Activated naive CD4-positive, alpha-beta T cell treated with Interleukin-2 at 50 U/mL for 16 hours (primary cell): ENCODE data around the gene SPDYC.

Source experiments
- DNase-seq: peaks from one replicate; pipeline ENCODE4 v3.0.0-alpha.2; 2020

Gene SPDYC

GRCh38 chr11:65170058-65170534 lies at the start of gene SPDYC:
TSS of gene SPDYC (plus strand) at chr11:65170233. CDS start at chr11:65171358, 1,125 bp downstream.
- DNase-seq: no peak

- DNase-seq: no peak
These were observed 49.2 kb upstream of the SPDYC start for GRCh38 chr11:65120831-65121230.

GRCh38 chr11:65121447-65121864 lies 48.6 kb upstream of the SPDYC start:
- peak; percentile 43 for DNase-seq

GRCh38 chr11:65121865-65122696 lies 48.0 kb upstream of the SPDYC start, which contains the start of the genes FAU and MRPL49:
TSS of gene FAU (minus strand) at chr11:65122134. CDS start at chr11:65121813, 321 bp downstream.
TSS of gene MRPL49 (plus strand) at chr11:65122321. CDS start at chr11:65122347, 26 bp downstream.
- peak; percentile 99 for DNase-seq

GRCh38 chr11:65124480-65125196 lies 45.4 kb upstream of the SPDYC start:
- DNase-seq: no peak

GRCh38 chr11:65125197-65126056 lies 44.6 kb upstream of the SPDYC start:
- DNase-seq: no peak

GRCh38 chr11:65126624-65127274 lies 43.3 kb upstream of the SPDYC start:
- no peak for DNase-seq

- DNase-seq: no peak
These were observed 42.4 kb upstream of the SPDYC start for GRCh38 chr11:65127473-65128181.

GRCh38 chr11:65128182-65129145 lies 41.6 kb upstream of the SPDYC start:
- no peak for DNase-seq

GRCh38 chr11:65129649-65130441 lies 40.2 kb upstream of the SPDYC start:
- DNase-seq: no peak

- no peak for DNase-seq
These were observed 39.2 kb upstream of the SPDYC start for GRCh38 chr11:65130631-65131416.

GRCh38 chr11:65131417-65131776 lies 38.6 kb upstream of the SPDYC start:
- no peak for DNase-seq

- no peak for DNase-seq
These were observed 38.2 kb upstream of the SPDYC start for GRCh38 chr11:65131895-65132237.

- DNase-seq: no peak
These were observed 37.6 kb upstream of the SPDYC start for GRCh38 chr11:65132238-65132987.

- DNase-seq: peak; percentile 65
These were observed 36.9 kb upstream of the SPDYC start for GRCh38 chr11:65132988-65133700.

GRCh38 chr11:65133724-65134123 lies 36.3 kb upstream of the SPDYC start:
- no peak for DNase-seq

- DNase-seq: peak; percentile 95
These were observed 35.6 kb upstream of the SPDYC start, which contains the start of gene SYVN1 for GRCh38 chr11:65134240-65134951. TSS of gene SYVN1 (minus strand) at chr11:65134519. CDS start at chr11:65133601, 918 bp downstream.
